Loucy (cell line): ENCODE results near the gene PRM1.

Source experiments
- H2AFZ ChIP-seq: fragments of 200-600 bp; sonication (generic); 2 replicates; pipeline ENCODE4 v1.6.0; 2016; ENCODE audit warnings: antibody characterized with exemption, mild to moderate bottlenecking, low read length, moderate library complexity
- H3F3A ChIP-seq: fragments of 200-600 bp; 2 replicates; pipeline ENCODE4 v1.6.0; 2016; ENCODE audit warnings: antibody characterized with exemption, low read depth, mild to moderate bottlenecking
- H3K27me3 ChIP-seq: fragments of 200-600 bp; sonication (generic); 2 replicates; pipeline ENCODE4 v1.6.1; 2014; ENCODE audit warnings: low read length, mild to moderate bottlenecking; ENCODE audit not compliant: insufficient read depth, poor library complexity, severe bottlenecking
- H3K36me3 ChIP-seq: fragments of 200-600 bp; sonication (generic); 2 replicates; pipeline ENCODE4 v1.6.1; 2016; ENCODE audit warnings: low read length; ENCODE audit not compliant: insufficient read depth
- H3K4me1 ChIP-seq: fragments of 200-600 bp; sonication (generic); 2 replicates; pipeline ENCODE4 v1.5.1; 2014; ENCODE audit warnings: low read length, mild to moderate bottlenecking; ENCODE audit not compliant: insufficient read depth, poor library complexity, severe bottlenecking
- H3K4me2 ChIP-seq: fragments of 200-600 bp; sonication (generic); 2 replicates; pipeline ENCODE4 v1.6.0; 2014; ENCODE audit warnings: antibody characterized with exemption, low read length, low read depth, mild to moderate bottlenecking; ENCODE audit not compliant: poor library complexity, severe bottlenecking
- H3K4me3 ChIP-seq: fragments of 200-600 bp; sonication (generic); 2 replicates; pipeline ENCODE4 v1.5.1; 2014; ENCODE audit warnings: low read length, mild to moderate bottlenecking, mixed read lengths; ENCODE audit not compliant: poor library complexity, severe bottlenecking
- H3K79me2 ChIP-seq: fragments of 200-600 bp; sonication (generic); 2 replicates; pipeline ENCODE4 v1.6.1; 2014; ENCODE audit warnings: low read length; ENCODE audit not compliant: insufficient read depth
- H3K9ac ChIP-seq: fragments of 200-600 bp; sonication (generic); 2 replicates; pipeline ENCODE4 v1.6.0; 2014; ENCODE audit warnings: mild to moderate bottlenecking, low read depth, low read length, moderate library complexity; ENCODE audit not compliant: poor library complexity, severe bottlenecking
- H3K9me2 ChIP-seq: fragments of 200-600 bp; sonication (generic); replicated peaks from 2 replicates; pipeline ENCODE4 v1.6.1; 2016; ENCODE audit warnings: low read depth, low read length, mixed read lengths
- H3K9me3 ChIP-seq: fragments of 200-600 bp; sonication (generic); 2 replicates; pipeline ENCODE4 v1.6.1; 2014; ENCODE audit warnings: mild to moderate bottlenecking, antibody characterized with exemption, low read length, low read depth; ENCODE audit not compliant: insufficient read depth
- H4K20me1 ChIP-seq: fragments of 200-600 bp; sonication (generic); 2 replicates; pipeline ENCODE4 v1.6.0; 2014; ENCODE audit warnings: antibody characterized with exemption, low read length, mild to moderate bottlenecking; ENCODE audit not compliant: insufficient read depth, poor library complexity, severe bottlenecking
- EZH2phosphoT487 ChIP-seq: fragments of 200-600 bp; IDR thresholded peaks from 2 replicates; pipeline ENCODE4 v1.6.1; 2018; ENCODE audit warnings: antibody characterized with exemption, mild to moderate bottlenecking, moderate library complexity, borderline replicate concordance
- TF ChIP-seq, protein P1 (sequence below): fragments of 200-600 bp; sonication (generic); conservative IDR thresholded peaks from 2 replicates; pipeline ENCODE4 v1.5.1; 2014; ENCODE audit warnings: mild to moderate bottlenecking, antibody characterized with exemption, low read length

Gene PRM1

DNA sequence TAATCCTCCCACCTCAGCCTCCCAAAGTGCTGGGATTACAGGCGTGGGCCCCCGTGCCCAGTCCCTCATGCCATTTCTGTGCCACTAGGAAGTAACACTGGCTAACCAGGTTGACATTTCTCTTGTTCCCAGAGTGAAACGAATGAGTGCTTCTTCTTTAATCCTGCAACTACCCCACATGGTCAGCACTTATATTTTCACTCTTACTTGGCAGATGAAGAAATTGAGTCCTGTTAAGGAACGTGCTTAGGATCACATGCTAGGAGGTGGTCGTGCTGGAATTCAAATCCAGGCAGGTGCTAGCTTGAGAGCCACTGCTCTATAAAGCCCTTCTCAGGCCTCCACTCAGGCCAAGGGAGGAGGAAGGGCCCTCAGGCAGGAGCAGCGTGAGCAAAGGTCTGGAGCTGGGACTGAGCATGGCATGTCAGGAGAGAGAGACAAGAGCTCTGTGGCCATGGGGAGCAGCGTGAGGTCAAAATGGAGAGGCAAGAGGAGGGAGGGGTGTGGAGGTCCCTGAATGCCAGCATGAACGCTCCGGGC, 45.7 kb upstream of the PRM1 start:
- H3F3A ChIP-seq, result no peaks in the 10 kb centered on the region
- H3K4me1 ChIP-seq, result peaks cover 10% of the 10 kb centered on the region
- H3K9me3 ChIP-seq, result no peaks in the 10 kb centered on the region
- H4K20me1 ChIP-seq, result no peaks in the 10 kb centered on the region
- H2AFZ ChIP-seq, result no peak overlapping the region
- no peaks in the 10 kb centered on the region for H3K9me2 ChIP-seq
- no peaks in the 10 kb centered on the region for H3K27me3 ChIP-seq
- no peak overlapping the region for H3K4me2 ChIP-seq
- no peaks in the 10 kb centered on the region for H3K79me2 ChIP-seq
- TF ChIP-seq EZH2phosphoT487, result no peak
- TF ChIP-seq, protein P1, sequence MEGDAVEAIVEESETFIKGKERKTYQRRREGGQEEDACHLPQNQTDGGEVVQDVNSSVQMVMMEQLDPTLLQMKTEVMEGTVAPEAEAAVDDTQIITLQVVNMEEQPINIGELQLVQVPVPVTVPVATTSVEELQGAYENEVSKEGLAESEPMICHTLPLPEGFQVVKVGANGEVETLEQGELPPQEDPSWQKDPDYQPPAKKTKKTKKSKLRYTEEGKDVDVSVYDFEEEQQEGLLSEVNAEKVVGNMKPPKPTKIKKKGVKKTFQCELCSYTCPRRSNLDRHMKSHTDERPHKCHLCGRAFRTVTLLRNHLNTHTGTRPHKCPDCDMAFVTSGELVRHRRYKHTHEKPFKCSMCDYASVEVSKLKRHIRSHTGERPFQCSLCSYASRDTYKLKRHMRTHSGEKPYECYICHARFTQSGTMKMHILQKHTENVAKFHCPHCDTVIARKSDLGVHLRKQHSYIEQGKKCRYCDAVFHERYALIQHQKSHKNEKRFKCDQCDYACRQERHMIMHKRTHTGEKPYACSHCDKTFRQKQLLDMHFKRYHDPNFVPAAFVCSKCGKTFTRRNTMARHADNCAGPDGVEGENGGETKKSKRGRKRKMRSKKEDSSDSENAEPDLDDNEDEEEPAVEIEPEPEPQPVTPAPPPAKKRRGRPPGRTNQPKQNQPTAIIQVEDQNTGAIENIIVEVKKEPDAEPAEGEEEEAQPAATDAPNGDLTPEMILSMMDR, result no peak
- no peak overlapping the region for H3K9ac ChIP-seq
- no peak overlapping the region for H3K4me3 ChIP-seq
- no peaks in the 10 kb centered on the region for H3K36me3 ChIP-seq

DNA sequence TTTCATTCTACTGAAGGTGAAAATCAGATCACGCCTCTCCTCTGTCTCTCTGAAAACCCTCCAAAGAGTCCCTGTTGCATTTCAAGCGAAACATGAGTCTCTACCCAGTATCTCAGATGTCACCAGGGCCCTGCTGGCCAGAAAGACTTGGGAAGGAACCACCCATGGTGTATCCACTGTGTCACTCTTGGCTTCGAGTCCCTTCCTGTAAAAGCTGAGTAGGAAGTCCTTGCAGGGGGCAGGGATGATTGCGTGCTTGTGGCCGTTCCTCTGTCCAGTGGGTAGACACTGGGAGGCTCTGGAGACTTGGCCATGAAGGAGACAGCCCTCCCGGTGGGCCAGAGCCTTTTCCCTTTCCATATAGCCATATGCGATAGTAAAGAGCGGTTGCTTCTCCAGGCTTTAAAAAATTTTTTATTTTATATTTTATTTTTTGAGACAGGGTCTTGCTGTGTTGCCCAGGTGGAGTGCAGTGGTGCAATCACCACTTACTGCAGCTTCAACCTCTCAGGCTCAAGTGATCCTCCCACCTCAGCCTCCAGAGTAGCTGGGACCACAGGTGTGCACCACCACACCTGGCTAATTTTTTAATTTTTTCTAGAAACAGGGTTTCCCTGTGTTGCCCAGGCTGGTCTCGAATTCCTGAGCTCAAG, 45.1 kb upstream of the PRM1 start:
- Histone ChIP-seq H3K4me2 (no peak overlapping the region), H3K36me3 (no peaks in the 10 kb centered on the region), H3K9me3 (no peaks in the 10 kb centered on the region), H3F3A (no peaks in the 10 kb centered on the region), H3K9ac (no peak overlapping the region), H2AFZ (no peak overlapping the region), H3K4me1 (peaks cover 10% of the 10 kb centered on the region), H3K4me3 (no peak overlapping the region), H3K9me2 (no peaks in the 10 kb centered on the region), H3K79me2 (no peaks in the 10 kb centered on the region), H3K27me3 (no peaks in the 10 kb centered on the region), H4K20me1 (no peaks in the 10 kb centered on the region)
- no peak for TF ChIP-seq EZH2phosphoT487
- TF ChIP-seq, protein P1, result no peak

DNA sequence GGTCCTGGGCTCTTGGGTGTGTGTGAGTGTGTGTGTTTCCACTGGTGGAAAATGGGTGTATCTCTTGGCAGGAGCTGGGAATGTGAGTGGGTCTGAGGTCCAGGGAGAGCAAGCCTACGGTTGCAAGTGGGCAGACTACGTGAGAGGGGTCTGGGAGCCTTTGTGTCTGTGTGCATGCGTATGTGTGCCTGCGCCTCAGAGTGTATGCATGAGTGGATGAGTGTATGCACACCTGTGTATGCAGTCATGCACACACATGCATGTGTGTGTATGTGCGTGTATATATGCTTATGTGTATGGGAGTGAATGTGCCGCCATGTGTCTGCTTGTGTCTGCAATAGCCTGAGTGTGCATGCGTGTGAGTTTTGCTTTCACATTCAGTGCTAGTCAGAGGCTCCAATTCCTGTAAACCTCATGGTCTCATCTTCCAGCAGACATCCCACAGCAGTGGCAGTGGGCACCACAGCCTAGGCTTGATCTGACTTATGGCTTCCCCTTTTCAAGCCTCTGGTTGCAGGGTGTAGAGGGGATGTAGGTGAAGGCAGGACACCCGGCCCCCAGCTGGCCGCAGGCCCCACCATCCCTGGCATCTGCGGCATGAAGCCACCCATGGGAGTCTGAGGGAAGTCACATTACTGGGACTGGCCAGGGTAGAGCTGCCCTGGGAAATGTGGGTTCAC, 44.4 kb upstream of the PRM1 start:
- Histone ChIP-seq H3K27me3 (no peaks in the 10 kb centered on the region), H3K9me2 (no peaks in the 10 kb centered on the region), H3K9ac (no peak overlapping the region), H2AFZ (no peak overlapping the region), H3K36me3 (no peaks in the 10 kb centered on the region), H3K4me1 (peaks cover 10% of the 10 kb centered on the region), H4K20me1 (no peaks in the 10 kb centered on the region), H3K9me3 (no peaks in the 10 kb centered on the region), H3K79me2 (no peaks in the 10 kb centered on the region), H3K4me2 (no peak overlapping the region), H3F3A (no peaks in the 10 kb centered on the region), H3K4me3 (no peak overlapping the region)
- TF ChIP-seq EZH2phosphoT487, result no peak
- TF ChIP-seq, protein P1, result no peak
